ENCODE measurements around the gene HSPA12B. TPM values are rescaled to one million over a fixed set of nuclear protein-coding genes. Genes with fewer than 3 reads are reported as not detected.

HSPA12B gene
- total and polyA plus RNA-seq, 2 of the 13 experiments (the other 11 are each of a cell fraction or from before 2014, with no cell fraction given), result 0.01 TPM; not detected in 1

- no peak for TF ChIP-seq TCF7L2 (IDR thresholded peaks at IDR 0.05; ENCODE audit: low read depth, low read length)
- peak; percentile 73 for TF ChIP-seq BORCS8-MEF2B (CRISPR knock-in tag; IDR thresholded peaks at IDR 0.05)
- TF ChIP-seq KDM6A (CRISPR knock-in tag; IDR thresholded peaks at IDR 0.05; ENCODE audit: low read depth), result no peak
- TF ChIP-seq ZNF878 (CRISPR knock-in tag; IDR thresholded peaks at IDR 0.05), result no peak
- TF ChIP-seq MYC (CRISPR knock-in tag; IDR thresholded peaks at IDR 0.05; ENCODE audit: borderline replicate concordance), result peak; percentile 85
- no peak for TF ChIP-seq ZC3H4 (CRISPR knock-in tag; IDR thresholded peaks at IDR 0.05; ENCODE audit: borderline replicate concordance)
- TF ChIP-seq GMEB2 (CRISPR knock-in tag; IDR thresholded peaks at IDR 0.05; ENCODE audit: low read depth), result no peak
- no peak for TF ChIP-seq RFX5 (IDR thresholded peaks at IDR 0.05; ENCODE audit: low read depth, low read length)
- no peak for TF ChIP-seq ZEB1 (IDR thresholded peaks at IDR 0.05; ENCODE audit: insufficient replicate concordance, low read depth)
- no peak for TF ChIP-seq MIER3 (CRISPR knock-in tag; IDR thresholded peaks at IDR 0.05; ENCODE audit: borderline replicate concordance)
- no peak for TF ChIP-seq ZBTB8A (CRISPR knock-in tag; IDR thresholded peaks at IDR 0.05; ENCODE audit: borderline replicate concordance, low read depth)
- peak; percentile 98 for TF ChIP-seq ZBTB7B (CRISPR knock-in tag; IDR thresholded peaks at IDR 0.05)
- no peak for TF ChIP-seq ZNF781 (CRISPR knock-in tag; IDR thresholded peaks at IDR 0.05; ENCODE audit: borderline replicate concordance, not compliant biosample characterization)
- TF ChIP-seq FOXA3 (CRISPR knock-in tag; IDR thresholded peaks at IDR 0.05), result no peak; the same call in 1 of the 2 replicates
- TF ChIP-seq ZNF280D (CRISPR knock-in tag; IDR thresholded peaks at IDR 0.05), result 0 out of 2 replicates have a peak, but pooled peaks have one; percentile 66
- peak; percentile 99 for TF ChIP-seq KDM2A (CRISPR knock-in tag; IDR thresholded peaks at IDR 0.05; ENCODE audit: borderline replicate concordance, low read depth)
- no peak for TF ChIP-seq GATAD1 (CRISPR knock-in tag; IDR thresholded peaks at IDR 0.05)
- peak; percentile 48; the same call in 1 of the 2 replicates for TF ChIP-seq ETV5 (CRISPR knock-in tag; IDR thresholded peaks at IDR 0.05; ENCODE audit: borderline replicate concordance)
- TF ChIP-seq RAD21 (CRISPR knock-in tag; IDR thresholded peaks at IDR 0.05), result peak; percentile 95
- TF ChIP-seq ZMAT5 (CRISPR knock-in tag; IDR thresholded peaks at IDR 0.05; ENCODE audit: borderline replicate concordance, low read depth), result no peak
- TF ChIP-seq ZNF550 (CRISPR knock-in tag; IDR thresholded peaks at IDR 0.05; ENCODE audit: borderline replicate concordance), result peak; percentile 42; the same call in 1 of the 2 replicates
- no peak; the same call in 1 of the 2 replicates for TF ChIP-seq ZNF362 (CRISPR knock-in tag; IDR thresholded peaks at IDR 0.05; ENCODE audit: borderline replicate concordance)
- TF ChIP-seq KLF12 (CRISPR knock-in tag; IDR thresholded peaks at IDR 0.05; ENCODE audit: borderline replicate concordance), result peak; percentile 95
- TF ChIP-seq TRIM24 (CRISPR knock-in tag; IDR thresholded peaks at IDR 0.05), result no peak
These were observed 17.4 kb downstream of the HSPA12B start (continued) for GRCh38 chr20:3749689-3750531.

Measured in HepG2 (cell line).